Subcutaneous adipose tissue (tissue), 4 donors: ENCODE measurements around the gene AATF. TPM values are rescaled to one million over a fixed set of nuclear protein-coding genes. Genes with fewer than 3 reads are reported as not detected.

Source experiments
- CTCF ChIP-seq: fragments of 450-650 bp; IDR thresholded peaks from one replicate; pipeline ENCODE4 v1.5.1; 2016; ENCODE audit warnings: low read depth, mild to moderate bottlenecking, control low read depth, antibody characterized with exemption, moderate library complexity
- total RNA-seq, 4 donors: library from RNA; depleted of rRNA; stranded (reverse); fragments of >200 nt; gene quantifications; one replicate each; pipeline ENCODE4 v1.1.0, GENCODE V29; 2016

AATF gene
- total RNA-seq, 4 donors from 2014 or later = 25.3 to 38.3 (median 29.1) TPM

DNA sequence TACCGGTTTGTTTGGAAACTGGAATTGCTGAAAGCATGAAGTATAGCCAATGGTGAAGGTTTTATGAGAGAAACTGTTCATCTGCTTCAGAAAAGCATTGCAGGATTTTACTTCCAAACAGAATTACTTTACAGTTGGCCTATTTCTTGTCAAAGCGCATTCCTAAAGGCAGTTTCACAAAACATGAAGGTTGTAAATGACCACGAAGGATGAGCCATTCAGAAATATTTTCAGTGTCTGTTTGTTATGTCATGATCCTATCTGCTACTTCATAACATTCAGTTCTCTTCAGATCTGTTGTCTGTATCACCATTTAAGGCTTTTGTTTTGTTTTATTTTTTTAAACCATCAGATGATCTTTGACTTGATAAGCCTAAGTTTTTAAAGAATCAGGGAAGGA is 45.7 kb downstream of the AATF start:
- no peak for TF ChIP-seq CTCF

DNA sequence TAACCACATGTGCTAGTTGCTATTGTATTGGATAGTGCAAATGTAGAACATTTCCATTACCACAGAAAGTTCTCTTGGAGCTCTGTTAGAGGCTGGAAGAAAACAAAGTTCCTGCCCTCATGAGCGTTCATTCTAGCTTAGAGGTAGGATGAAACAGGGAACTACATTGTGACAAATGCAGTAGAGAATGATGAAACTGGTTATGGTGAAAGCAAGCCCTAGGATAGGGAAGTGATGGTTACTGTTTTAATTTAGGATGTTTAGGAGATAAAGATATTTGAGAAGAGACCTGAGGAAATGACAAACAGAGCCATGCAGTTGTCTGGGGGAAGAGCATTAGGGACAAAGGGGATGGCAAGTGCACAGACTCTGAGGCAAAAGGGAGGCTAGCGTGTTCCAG is 50.7 kb downstream of the AATF start:
- TF ChIP-seq CTCF = no peak

- no peak for TF ChIP-seq CTCF
These were observed 68.0 kb downstream of the AATF start for GRCh38 chr17:37016780-37017179.

- TF ChIP-seq CTCF = no peak
These were observed 68.7 kb downstream of the AATF start for GRCh38 chr17:37017404-37017803.

GRCh38 chr17:37019117-37019740 is 70.5 kb downstream of the AATF start:
- TF ChIP-seq CTCF = no peak

DNA sequence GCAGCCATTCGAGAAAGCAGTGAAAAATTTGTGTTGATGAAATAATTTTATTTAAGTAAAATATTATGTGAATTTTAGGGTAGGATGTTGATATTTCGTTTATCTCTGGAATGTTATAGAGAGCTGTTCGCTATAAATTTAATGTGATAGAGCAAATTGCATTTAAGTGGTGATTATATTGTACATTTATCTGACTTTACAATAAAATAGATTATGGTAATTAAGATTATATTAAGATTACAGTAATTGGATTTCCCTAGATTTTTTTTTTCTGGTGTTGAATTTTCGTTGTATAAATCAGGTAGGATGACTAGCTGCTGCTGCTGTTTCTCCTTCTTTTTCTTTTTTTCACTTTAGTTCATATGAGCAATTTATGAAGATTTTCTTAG is 71.0 kb downstream of the AATF start:
- no peak for TF ChIP-seq CTCF

DNA sequence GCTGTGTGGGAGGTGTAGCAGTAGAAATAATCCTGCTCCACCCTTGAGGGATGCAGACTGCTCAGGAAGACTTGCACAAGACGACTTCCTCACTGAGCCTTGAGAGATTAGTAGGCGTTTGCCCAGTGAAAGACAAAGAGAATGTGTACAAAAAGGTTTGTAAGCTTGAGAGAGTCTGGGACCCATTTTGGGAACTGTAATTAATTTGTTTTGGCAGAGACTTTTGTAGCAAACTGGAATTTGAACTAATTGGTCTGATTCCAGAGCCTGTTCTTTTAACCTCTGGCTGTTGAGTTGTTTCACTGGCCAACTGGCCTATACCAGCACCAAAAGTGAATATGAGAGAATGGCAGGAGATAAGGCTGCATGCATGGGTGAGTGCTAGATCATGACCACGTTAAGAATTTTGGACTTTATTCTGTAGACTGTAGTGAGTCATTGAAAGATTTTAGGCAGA is 75.5 kb downstream of the AATF start:
- no peak for TF ChIP-seq CTCF
